ENCODE results near the gene OR2A42.
"Not testable (repeated sequence)": the region's sequence is repeated elsewhere in the genome, so short reads cannot be mapped to it uniquely, and the experiment has no call there.

Gene OR2A42, protein sequence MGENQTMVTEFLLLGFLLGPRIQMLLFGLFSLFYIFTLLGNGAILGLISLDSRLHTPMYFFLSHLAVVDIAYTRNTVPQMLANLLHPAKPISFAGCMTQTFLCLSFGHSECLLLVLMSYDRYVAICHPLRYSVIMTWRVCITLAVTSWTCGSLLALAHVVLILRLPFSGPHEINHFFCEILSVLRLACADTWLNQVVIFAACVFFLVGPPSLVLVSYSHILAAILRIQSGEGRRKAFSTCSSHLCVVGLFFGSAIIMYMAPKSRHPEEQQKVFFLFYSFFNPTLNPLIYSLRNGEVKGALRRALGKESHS

DNA sequence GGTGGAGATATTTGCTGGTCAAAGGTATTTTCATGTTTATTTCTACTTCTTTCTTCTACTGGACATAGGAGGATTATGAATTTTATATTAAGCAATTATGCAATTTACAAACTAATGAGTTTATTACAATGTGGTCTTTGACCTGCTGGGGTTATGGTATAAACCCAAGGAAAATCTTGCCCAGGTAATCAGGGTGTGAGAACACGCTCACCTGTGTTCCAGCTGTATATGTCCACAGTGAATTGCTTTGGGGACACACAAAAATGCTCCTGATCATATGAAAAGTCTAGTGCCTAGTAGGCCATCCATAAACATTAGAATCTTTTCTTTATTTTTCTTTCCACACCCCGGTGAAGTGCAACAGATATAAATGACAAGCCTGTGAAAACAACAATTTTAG, at the start of gene OR2A42:
OR2A42 (minus strand) TSS at position 241 of the 400 bp plus-strand sequence. CDS start 6,762 bp downstream, outside the sequence.
- not testable (repeated sequence) for DNase-seq (ENCODE audit: low read depth)

DNA sequence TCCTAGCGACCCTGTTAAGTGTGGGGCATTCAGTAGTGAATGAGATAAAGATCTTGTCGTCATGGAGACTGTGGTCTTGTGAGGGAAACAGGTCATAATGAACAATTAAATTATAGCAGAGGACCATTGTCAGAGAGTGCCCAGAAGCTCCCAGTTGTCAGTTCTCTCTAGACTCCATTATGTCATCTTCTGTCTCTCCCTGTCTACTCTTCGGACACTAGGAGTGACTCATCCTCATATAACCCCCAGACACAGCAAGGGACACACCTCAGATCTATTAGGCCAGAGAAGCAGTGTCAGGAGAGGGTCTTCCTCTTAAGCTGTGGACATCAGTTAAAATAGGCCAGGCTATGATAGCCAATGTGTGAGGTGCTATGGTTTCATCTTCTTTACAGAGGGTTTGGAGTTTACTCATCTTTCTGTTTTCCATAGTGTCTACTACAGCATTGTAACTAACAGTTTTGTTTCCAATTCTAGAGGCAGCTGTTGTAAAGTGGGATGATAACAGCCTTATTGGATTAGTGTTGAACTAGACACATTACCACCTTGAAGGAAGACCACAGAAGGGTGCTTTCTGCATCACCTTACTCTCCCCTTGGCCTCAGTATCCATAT, 47.9 kb upstream of the OR2A42 start:
- DNase-seq (ENCODE audit: low read depth) = not testable (repeated sequence)

DNA sequence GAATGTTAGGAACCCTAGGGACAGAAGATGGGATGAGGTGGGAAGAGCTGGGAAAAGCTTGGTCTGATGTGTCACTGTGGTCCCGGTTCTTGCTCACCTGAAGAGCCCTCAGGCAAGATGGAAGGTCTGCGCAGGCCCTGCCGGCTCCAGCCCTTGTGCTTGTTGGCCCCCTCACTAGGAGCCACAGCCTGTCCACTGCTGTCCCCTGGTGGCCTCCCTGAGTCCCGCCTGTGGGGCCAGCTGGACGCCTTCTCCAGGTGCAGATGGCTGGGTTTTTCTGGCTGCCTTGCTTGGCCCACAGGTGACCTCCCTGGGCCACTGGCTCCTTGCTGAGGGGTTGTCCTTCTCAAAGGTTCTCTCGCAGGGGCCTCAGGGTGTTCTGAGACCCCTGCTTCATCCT, 44.3 kb upstream of the OR2A42 start:
- not testable (repeated sequence) for DNase-seq (ENCODE audit: low read depth)

DNA sequence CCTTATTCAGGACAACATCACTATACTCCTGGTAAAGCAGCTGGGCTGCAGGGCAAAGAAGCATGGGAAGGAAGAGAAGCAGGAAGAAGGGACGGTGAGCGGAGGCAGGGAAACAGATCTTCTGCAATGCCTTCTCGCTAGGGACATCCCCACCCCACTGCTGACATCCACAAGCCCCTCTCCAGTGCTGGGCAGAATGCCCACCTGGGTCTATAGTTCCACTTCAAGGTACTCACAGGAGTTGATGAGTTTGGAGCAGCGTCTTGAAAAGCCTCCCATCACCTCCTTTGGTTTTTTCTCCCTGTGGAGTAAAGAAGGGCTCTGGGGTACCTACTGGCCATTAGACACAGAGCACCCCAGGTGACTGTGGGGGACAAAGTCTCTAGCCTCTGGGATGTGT, 43.1 kb upstream of the OR2A42 start:
- not testable (repeated sequence) for DNase-seq (ENCODE audit: low read depth)

DNA sequence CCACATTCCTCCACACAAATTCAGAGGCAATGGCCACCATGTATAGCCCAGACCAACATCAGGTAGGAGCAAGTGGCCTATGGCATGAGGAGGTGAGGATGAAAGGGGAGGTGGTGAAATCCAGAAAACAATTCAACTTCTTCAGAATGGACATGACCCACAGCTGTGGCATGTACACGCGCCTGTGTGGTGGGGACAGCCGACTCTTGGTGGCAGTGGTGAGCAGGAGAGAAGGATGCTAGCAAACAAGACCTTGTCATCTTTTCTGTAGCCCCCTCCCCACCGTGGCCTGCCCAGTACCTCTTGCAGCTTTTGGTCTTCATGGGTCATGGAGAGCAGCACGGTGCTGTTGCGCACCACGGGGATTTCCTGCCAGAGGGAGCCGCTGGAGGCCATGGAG, 42.6 kb upstream of the OR2A42 start:
- not testable (repeated sequence) for DNase-seq (ENCODE audit: low read depth)

DNA sequence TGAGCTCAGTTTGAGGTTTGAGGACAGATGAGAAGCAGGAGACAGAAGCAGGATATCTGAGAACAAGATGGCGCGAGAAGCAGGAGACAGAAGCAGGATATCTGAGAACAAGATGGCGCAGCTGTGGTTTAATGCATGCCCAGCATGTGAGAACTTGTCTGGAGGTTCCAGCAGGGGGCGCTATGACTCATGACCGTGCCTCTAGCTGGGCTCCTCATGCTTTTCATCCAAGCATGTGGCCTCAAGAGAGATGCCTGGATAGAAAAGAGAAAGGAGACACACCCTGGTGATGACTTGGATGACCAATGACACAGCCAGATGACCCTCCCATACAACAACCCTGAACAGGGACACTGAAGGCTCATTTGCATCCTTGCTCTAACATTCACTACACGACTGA, 40.6 kb upstream of the OR2A42 start:
- DNase-seq (ENCODE audit: low read depth) = not testable (repeated sequence)

DNA sequence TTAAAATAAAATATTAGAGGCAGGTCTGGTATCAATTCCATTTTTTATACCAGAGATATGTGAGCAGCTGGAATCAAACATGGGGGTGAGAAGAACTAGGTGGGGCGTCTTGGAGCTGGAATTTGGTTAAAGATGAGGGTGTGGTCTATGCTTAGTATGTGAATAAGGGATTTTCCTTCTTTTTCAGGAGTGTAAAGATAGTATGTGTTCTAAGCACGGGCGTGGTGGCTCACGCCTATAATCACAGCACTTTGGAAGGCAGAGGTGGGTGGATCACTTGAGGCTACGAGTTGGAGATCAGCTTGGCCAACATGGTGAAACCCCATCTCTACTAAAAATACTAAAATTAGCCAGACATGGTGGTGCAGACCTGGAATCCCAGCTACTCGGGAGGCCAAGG, 35.9 kb upstream of the OR2A42 start:
- not testable (repeated sequence) for DNase-seq (ENCODE audit: low read depth)

DNA sequence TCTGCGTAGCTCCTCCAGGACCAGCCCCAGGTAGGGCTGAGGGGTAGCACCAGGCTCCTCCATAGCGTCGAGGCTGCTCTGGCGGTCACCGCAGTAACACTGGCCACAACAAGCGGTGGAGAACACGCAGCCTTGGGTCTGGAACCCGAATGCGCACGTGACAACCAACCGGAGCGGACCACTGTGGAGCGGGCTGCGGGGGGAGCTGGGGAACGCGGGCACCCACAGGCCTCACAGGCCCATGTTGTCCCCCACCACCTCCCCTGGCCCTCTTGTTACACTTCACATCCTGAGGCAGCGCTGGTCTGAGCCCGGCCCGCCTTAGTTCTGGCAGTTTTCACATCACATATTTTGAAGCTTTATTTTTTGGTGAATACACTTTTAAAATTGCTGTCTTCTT, 29.8 kb upstream of the OR2A42 start, which contains the start of gene CTAGE8:
CTAGE8 (minus strand) TSS at position 101 of the 400 bp plus-strand sequence; CDS start at position 63, 38 bp downstream.
- DNase-seq (ENCODE audit: low read depth) = not testable (repeated sequence)

DNA sequence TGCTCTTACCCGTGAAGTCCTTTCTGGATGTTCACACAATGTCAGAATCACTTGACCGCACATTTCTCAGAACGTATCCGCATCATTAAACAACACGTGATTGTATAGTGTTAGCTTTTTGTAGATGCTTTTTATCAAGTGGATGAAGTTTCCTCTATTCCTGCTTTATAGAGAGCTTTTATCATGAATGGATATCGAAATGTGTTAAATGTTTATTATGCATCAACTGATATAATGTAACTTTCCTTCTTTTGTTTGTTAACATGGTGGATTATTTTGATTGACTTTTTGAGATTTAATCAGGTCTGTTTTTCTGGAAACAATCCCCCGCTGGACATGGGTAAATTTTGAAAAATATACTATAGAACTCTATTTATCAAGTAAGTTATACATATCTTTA, 25.3 kb upstream of the OR2A42 start, which contains the start of gene OR2A7:
OR2A7 (minus strand) TSS at position 101 of the 400 bp plus-strand sequence. CDS start 5,164 bp downstream, outside the sequence.
- DNase-seq (ENCODE audit: low read depth) = not testable (repeated sequence)

DNA sequence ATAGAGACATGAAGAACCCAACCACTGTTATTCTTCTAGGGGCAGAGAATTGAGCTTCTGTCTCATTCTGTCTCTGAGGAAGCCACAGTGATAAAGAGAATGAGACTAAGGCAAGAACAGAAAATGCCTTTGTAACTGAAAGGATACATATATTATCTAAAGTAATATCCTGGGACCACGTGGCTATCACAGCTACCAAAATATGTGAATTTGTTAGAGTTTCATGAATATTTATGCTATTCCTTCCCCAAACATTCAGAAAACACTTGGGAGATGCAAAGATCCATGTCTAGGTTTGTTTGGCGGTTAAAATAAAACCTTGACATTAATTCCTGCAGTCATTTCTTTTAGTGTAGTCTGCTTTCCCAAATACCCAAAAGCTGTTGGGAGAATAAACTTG, 22.7 kb upstream of the OR2A42 start:
- not testable (repeated sequence) for DNase-seq (ENCODE audit: low read depth)

DNA sequence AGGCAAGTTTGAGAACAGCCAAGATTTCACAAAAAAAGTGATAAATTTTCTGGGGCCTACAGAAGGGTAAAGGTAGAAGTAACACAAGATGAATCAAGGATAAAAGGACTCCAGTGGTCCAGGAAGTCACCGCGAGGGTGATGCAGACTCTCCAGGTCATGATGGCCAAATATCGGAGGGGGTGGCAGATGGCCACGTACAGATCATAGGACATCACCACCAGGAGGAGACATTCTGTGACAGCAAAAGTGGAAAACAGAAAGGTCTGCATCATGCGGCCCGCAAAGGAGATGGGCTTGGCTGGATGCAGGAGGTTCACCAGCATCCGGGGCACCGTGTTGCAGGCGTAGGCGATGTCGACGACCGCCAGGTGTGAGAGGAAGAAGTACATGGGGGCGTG, 19.7 kb upstream of the OR2A42 start:
- DNase-seq (ENCODE audit: low read depth) = not testable (repeated sequence)

DNA sequence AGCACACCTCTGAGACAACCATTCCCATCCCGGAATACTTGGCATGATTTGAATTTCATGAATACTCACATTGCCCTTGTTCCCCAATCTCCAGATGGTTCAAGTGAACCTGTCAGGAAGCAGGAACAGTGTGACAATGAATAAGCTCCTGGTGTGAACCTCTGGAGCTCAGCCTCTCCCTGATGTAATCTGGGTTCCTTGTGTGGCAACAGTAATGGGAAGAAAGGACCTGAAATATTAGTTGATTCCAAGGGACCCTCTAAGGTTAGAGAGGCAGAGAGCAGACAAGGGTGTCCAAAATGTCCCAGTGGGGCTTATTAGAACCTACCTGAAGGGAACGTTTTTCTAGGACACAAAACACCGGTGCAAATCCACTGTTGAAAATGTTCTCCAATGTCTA, 16.7 kb upstream of the OR2A42 start:
- no peak for DNase-seq (ENCODE audit: low read depth)

DNA sequence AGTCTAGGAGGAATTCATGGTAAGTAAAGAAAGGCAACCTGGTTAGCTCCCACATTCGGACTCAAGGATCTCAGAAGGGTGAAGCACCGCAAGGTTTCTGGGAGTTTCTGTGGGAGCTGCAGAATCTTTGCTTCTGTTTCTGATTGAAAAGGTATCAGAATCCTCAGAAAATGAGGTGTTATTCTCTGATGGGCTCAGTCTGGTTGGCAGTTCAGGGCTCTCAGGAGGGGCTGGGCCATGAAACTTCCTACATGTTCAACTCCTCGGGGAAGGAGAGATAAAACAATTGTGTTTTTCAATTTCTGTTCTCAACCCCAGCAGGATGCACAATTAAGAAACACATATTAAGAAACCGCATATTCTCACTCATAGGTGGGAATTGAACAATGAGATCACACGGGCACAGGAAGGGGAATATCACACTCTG, 16.1 kb upstream of the OR2A42 start:
- no peak for DNase-seq (ENCODE audit: low read depth)

DNA sequence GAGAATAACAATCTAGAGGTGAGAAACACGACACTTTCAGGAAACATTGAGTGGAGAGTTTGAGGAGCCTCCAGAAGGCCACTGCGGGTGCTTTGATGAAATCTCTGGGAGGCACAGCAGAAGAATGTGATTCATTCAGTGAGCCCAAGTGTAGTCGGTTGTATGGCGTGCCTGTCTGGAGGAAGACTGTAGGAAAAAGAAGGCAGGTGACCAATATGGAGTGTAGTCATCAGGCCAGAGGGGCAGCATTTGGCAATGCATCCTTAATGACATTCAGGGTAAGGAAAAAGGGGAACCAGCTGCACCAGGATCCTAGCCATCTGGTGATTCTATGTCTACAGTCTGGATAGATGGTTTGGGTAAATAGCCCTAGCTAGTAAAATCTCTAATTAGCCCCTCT, 12.9 kb upstream of the OR2A42 start:
- DNase-seq (ENCODE audit: low read depth) = not testable (repeated sequence)

DNA sequence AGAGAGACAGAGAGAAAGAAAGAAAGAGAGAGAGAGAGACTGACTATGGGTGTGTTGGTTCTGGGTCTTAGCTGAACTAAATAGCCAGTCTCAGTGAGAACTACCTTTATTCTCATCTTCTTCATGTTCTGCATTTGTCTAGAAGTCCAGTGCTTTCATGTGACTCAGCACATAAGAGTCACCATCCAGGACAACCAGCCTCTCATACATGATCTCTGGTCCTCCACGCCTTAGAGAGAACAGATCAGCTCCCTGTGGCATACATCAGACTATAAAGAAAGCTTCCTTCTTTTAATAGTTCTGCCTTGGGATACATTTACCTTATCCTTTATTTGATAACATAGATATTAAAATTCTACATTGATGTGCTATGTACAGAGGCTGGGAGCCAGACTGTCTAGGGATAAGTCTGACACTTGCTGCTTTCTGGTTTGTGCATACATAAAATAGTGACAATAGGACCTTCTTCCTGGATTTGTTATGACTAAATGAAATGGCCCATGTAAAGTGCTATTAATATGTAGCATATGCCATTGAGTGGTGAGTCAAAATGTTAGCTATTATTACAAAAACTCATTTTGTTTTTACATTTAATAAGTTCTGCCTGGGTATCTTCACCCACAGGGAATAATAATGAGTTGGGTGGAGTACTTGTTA, 8.4 kb upstream of the OR2A42 start:
- not testable (repeated sequence) for DNase-seq (ENCODE audit: low read depth)

DNA sequence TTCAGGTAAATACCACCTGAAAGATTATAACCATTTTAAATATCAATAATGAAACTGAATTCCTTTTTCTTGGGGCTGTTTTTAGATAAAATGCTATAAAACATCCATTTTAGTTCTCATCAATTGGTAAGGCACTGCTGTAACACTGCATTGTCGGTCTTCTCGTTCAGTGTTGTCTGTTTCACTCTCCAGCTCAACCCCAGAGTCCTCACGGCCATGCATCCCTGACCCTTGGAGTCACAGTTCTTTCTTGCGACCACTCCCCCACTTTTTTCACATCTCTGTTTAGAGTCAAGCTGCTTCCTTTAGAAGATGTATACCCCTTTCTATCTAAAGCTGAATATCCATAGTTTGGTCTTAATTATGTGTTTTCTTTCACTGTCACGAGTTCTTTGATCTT, 7.6 kb upstream of the OR2A42 start:
- DNase-seq (ENCODE audit: low read depth) = not testable (repeated sequence)

DNA sequence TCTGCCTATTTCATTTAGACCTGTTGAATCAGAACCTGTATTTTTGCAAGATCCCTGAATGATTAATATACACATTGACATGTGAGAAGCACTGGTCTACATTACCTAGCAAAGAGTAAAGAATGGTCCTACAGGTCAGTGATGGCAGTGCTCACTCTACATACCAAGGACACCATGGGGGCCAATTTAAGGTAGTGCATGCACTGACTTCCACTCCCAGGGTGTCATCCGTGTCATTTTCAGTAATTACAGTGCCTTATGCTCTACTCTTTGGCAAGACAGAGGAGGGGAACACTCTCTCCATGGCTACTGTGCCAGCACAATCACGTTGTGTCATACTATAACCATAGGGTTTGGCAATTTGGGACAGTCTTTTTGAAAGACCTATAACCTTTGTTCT, 6.0 kb upstream of the OR2A42 start:
- DNase-seq (ENCODE audit: low read depth) = not testable (repeated sequence)

DNA sequence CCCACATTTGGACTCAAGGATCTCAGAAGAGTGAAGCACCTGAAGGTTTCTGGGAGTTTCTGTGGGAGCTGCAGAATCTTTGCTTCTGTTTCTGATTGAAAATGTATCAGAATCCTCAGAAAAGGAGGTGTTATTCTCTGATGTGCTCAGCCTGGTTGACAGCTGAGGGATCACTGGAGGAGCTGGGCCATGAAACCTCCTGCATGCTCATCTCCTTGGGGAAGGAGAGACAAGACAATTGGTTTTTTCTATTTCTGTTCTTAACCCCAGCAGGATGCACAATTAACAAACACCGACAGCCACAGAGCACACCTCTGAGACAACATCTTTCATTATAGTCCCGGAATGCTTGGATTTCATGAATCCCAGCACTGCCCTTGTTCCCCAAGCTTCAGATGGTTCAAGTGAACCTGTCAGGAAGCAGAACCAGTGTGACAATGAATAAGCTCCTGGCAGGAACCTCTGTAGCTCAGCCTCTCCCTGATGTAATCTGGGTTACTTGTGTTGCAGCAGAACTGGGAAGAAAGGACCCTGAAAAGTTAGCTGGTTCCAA, 799 bp downstream of the OR2A42 start:
- not testable (repeated sequence) for DNase-seq (ENCODE audit: low read depth)

DNA sequence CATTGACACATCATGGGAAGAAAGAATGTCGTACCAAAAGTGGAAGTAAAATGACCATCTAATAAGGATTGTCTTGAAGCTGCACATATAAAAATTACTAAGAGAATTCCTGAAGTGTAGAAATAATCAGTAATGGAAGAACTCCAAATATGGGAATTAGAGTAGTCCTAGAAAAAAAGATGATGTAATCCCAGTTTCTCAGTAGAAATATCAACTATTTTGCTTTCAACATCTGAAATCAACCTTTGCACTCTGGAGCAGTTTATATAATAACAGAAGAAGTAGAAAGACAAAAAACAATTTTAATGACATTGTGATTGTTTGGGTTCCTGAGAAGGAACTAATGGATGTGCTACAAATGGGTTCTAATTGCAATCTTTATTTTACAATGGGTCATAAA, 6.4 kb downstream of the OR2A42 start:
- not testable (repeated sequence) for DNase-seq (ENCODE audit: low read depth)

DNA sequence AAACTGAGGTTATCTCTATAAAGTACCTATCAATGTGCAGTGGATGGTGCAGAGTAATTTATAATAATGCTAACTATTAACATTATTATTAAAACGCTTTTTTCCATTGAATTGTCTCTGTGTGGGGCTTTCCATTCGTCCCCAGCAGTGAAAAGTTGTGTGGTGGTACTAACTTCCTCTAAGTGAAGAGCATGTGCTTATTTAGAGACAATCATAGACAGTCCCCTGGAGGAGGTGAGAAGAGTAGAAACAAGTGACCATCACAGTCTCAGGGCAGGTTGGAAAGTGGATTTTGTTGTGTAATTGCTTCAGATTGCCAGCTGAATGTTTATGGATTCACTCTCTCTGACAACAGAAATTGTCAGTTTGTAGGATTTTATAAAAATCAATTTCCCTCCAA, 8.4 kb downstream of the OR2A42 start:
- not testable (repeated sequence) for DNase-seq (ENCODE audit: low read depth)

DNA sequence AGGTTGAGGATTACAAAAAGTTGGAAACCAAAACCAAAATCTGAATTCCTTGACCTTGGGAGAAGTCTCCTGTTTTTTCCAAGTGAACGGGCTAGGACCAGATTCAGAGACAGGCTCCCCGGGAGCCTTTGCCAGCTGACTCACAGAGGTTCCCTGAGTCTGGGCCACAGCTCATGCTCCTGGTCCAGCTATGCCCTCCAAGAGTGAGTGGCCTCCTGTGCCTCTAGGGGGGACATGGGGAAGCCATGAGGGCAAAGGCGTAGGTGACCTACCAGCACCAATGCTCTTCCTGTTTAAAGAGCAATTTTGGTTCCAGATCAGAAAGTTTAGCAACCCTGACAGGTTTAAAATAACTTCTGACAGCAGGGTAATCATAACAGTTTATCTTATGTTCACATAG, 10.6 kb downstream of the OR2A42 start:
- DNase-seq (ENCODE audit: low read depth) = not testable (repeated sequence)

DNA sequence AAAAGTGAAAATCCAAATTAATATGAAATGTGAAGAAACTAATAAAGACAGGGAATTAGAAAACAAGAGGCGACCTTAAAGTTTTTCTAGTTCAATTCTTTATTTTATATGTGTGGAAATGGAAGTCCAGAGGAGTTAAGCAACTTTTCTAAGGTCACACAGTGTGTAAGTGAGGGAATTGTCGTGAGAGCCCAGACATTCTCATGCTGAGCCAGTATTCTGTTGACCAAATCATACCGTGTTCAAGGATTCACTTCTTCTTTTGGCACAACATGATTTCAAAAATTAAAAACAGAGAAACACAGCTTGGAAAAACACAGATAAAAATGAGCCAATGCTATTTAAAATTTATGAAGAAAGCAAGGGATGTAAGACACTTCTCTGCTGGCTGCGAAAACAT, 12.5 kb downstream of the OR2A42 start:
- not testable (repeated sequence) for DNase-seq (ENCODE audit: low read depth)

Data from stimulated activated CD8-positive, alpha-beta memory T cell treated with anti-CD3 and anti-CD28 coated beads, Interleukin-12 subunit alpha, Interleukin-12 subunit beta, amount 100 ng/mL, for 1 hour (primary cell).